ENCODE data around the gene DDX41.

The DDX41 gene

DNA sequence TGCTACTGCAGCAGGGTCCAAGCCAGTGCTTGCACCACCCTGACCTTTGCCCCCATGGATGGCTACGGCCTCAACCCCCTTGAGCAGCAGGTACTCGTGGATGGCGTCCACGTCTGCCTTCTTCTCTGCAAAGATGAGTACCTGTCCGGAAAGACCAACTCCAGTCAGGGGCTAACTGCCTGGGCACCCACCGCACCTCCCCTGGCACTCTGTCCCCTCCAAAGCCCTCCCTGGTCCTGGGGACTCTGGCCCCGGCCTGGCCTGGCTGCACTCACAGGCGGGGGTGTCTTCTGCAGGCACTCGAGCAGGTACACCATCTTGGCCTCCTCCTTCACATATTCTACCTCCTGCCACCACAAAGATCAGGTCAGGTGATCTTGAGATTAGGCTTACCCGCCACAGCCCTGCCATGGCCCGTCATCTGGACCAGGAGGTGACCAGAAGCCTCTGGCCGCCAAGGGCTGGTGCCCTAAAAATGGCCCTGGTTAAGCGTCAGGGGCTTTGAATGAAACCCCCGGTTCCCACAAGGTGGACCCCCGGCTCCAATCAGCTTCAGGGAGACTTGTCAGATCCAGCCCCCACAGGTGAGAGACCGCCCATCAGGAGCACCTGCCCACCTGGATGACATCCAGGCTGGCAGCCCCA lies 3.9 kb downstream of the DDX41 start:
- no peak for DNase-seq

DNA sequence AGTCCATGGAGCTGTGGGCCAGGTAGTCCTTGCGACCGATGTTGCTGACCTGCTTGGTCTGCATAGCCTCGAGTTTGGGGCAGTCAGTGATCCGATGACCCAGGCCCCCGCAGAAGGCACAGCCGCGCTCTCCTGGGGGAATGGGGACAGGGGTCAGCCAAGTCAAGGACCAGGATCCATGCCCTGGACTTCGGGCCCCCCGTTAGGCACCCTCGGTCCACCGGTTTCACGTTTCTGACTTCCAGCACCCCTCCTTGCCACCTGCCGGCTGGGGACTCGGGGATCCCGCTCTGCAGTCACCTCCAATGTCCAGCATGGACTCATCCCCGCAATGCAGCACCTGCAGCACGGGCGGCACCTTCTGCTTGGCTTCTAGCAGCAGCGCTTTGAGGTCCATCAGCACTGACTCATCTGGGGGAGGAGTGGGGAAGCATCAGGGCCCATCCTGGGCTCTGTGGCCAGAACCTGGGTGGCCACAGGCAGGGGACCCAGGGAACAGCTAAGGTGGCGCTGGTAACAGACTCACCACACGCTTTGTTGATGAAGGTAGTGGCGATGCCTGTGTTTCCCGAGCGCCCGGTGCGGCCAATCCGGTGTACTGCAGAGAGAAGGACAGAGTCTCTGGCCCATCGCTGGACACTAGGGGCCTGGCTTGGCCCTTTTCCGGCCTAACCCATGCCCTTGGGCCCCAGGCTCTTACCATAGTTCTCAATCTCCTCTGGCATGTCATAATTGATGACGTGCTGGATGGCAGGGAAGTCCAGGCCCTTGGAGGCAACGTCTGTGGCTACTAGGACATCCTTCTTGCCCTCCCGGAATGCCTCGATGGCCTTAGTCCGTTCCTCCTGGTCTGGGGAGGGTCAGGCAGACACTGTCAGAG lies 4.7 kb downstream of the DDX41 start:
- no peak for DNase-seq

GRCh38 chr5:177511181-177511580 lies 5.6 kb downstream of the DDX41 start:
- DNase-seq, result no peak

DNA sequence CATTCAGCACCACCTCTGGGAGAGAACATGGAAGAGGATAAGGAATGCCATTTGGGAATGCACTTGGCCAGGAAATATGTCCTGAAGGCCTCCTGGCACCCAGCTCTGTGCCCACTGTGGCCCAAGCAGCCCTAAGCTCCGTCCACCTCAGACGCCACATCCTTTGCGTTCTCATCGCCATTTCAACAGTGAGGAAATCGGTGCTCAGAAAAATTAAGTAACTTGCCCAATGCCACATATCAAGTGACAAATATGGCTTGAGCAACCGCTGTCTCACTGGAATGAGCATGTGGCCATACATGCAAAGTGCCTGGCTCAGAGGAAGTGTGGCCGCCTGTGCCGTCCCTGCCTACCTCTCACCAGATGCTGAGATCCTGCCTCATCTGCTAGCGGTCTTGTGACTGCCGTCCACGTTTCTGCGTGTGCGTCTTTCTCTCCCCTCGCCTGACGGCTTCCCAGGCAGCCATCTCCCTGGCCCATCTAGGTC lies 6.2 kb downstream of the DDX41 start:
- DNase-seq, result no peak

DNA sequence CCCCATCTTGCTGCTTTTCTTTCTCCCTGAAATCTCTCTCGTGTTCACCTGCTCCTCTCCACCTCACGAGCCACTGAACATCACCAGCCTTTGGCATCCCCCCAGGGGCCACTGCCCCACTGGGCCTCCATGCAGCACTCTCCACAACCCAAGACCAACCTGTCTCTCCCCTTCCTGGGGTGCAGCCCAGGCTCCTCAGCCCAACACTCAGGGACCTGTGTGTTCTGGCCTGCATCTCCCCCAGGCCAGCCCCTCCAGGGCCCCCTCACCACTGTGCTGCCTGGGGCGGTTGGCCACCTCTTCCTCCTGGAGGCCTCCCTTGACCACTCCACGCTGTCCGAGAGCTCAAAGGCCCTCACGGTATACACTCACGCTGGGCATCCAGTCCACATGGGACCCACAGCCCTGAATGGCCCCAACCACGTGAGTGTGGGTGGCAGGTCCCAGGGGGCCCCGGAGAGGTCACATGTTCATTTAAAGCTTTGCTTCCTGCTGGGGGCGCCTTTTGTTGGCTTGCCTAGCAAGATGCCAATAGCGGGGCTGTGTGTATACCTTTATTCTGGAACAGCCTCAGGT lies 6.7 kb downstream of the DDX41 start:
- no peak for DNase-seq

DNA sequence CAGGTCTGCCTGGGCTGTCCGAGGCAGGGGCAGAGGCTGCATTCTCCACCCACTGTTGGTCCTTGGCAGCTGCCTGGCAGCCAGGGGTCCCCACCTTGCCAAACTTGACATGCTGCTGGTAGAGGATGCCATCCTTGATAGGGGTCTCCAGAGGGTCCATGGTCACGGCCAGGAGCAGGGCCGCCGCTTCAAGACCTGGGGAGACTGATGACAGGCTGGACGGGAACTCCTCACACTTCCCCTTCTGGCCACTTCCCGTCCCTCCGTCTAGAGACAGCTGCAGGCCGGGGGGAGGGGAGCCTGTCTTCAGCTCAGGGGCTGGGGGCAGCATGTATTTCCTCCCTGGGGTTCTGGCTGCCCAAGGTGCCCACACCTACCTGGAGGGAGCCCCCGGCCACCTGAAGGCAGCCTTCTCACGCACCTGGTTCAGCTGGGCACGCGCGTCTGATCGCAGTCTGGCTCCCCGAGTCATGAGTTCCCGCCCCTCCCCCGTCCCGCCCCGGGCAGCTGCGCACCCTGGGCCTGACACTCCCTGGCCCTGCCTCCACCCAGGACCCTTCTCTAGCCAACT lies 7.3 kb downstream of the DDX41 start, which contains the start of gene DOK3:
DOK3 (minus strand) TSS at position 446 of the 571 bp plus-strand sequence; CDS start at position 160, 286 bp downstream.
- DNase-seq, result no peak

DNA sequence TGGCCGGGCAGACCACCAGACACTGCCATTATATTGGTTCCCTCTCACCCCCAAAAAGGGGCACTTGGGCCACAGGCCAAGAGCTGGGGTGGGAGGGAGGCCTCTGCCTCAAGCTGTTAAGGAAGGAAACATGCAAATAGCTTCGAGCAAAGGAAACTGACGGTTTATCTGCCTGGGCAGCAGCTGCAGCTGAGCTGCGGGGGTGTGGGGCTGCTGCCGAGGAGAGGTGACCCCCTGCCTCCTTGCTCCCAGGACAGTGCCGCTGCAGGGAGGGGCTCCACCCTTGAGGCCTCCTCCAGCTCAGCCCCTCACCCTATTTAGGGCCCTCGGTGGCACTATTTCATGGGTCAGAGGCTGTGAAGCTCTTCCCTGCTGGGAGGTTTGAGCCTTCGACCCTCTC lies 7.9 kb downstream of the DDX41 start:
- DNase-seq, result no peak

DNA sequence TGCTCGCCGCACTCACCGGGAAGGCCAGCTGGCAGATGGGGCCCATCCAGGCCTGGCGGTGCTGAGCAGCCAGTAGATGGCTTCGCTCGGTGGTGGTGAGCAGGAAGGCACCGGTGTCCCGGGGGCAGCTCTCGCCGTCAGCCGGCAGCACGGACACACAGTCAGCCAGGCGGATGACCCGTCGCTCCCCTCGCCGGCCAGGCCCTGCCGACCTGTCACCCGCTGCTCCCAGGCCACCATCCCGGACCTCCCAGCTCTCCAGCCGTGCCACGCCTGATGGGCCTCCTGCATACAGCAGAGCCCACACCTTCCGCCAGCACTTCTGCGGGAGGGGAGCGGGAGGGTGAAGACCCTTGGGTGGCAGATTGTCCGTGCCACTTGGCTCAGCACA lies 8.5 kb downstream of the DDX41 start:
- no peak for DNase-seq

GRCh38 chr5:177507596-177508220 lies 9.1 kb downstream of the DDX41 start:
- DNase-seq, result no peak

DNA sequence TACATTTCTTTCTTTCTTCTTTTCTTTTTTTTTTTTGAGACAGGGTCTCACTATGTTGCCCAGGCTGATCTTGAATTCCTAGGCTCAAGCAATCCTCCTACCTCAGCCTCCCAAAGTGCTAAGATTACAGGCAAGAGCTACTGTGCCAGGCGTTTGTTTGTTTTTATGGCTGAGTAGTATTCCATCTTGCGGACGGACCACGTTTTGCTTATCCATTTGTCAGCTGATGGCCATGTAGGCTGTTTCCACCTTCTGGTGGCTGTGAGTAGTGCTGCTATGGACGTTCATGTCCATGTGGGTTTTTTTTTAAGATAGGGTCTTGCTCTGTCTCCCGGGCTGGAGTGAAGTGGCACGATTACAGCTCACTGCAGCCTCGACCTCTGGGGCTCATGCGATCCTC lies 9.6 kb downstream of the DDX41 start:
- no peak for DNase-seq

GRCh38 chr5:177505075-177505474 lies 11.7 kb downstream of the DDX41 start:
- no peak for DNase-seq

- no peak for DNase-seq
Observed at GRCh38 chr5:177504086-177505056, 12.4 kb downstream of the DDX41 start.

DNA sequence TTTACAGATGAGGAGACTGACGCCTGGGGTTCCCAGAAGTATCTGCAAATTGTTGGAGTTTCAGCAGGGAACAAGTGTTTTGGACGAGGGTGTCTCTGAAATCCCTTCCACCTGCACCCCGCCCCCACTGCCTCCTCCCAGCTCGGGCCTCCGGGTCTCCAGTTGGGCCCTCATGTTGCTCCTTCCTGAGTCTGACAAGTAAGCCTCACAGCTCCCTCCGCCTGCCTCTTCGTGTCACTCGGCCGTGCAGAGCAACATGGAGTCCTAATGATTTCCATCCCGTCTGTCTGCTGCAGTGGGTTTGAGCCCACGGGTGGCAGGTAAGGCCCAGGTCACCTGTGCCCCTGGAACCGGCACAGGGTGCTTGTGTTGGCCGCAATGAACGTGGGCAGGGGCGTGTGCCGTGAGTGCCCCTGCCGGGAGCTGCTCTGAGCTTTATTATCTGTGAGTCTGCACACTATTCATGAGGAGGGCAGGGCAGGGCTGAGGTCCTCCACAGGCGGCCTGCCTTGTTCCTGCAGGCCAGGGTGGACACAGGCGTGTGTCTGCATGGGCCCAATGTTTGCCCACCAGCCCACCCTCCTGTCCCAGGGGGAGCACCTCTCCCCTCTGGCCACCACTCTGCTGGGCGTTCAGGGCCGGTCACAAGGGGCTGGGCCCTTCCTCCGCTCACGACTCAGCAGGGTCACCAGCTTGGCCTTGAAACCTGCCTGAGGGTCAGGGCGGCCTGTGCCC lies 13.2 kb downstream of the DDX41 start:
- DNase-seq, result no peak

DNA sequence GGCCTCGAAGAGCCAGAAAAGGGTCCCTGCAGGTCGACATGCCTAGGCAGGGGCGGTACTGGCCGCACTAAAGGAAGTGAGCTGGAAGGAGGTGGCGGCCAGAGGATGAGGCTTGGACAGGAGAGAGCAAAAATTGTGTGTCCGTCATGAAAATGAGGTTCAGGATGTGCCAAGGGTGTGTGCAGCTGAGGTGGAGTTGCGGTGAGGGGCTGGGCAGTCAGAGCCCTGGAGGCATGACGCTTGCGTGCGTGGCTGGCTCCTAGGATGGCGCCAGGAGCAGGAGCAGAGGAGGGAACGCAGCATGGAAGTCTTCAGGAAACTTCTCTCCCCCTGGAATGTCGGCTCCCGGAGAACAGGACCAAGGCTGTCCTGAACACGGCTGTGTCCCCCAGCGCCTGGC lies 13.9 kb downstream of the DDX41 start:
- DNase-seq, result no peak

GRCh38 chr5:177501874-177502678 lies 14.7 kb downstream of the DDX41 start:
- DNase-seq, result no peak

DNA sequence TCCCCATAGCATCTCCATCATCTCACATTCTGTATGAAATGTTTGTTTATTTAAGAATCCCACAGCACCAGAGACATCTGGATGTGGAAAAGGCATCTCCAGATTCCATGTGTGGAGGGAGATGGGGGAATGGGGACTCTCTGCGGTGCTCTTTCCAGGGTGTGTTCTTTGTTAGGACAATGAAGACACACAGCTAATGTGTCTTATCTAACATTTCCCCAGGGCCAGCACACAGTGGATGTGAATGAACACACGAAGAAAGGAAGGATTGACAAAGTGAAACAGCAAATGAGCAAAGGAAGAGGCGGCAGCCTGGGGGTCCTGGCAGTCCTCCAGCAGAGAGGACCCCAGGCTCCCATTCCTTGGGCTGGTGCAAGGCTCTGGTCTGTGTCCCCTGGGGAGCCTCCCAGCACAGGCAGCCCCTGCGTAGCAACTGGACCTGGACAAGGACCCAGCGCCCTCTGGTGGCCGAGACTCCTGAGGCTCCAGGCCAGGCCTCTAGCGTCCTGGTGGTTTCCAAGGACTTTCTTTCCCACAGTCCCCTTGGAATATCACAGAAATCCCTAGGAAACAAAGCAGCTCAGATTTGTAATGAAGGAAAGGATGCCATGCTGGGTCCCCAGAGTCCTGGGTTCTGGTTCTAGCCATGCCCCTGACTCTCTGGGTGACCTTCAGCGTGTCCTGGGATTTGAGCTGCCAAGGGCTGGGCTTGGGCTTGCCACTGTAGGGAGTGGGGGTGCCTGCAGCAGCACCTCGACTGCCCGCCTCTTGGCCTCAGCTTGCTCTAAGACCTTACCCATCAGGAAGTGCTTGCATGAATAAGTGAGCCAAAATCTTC lies 15.9 kb downstream of the DDX41 start:
- peak; percentile 48 for DNase-seq

GRCh38 chr5:177499842-177500241 lies 16.9 kb downstream of the DDX41 start:
- DNase-seq, result no peak

DNA sequence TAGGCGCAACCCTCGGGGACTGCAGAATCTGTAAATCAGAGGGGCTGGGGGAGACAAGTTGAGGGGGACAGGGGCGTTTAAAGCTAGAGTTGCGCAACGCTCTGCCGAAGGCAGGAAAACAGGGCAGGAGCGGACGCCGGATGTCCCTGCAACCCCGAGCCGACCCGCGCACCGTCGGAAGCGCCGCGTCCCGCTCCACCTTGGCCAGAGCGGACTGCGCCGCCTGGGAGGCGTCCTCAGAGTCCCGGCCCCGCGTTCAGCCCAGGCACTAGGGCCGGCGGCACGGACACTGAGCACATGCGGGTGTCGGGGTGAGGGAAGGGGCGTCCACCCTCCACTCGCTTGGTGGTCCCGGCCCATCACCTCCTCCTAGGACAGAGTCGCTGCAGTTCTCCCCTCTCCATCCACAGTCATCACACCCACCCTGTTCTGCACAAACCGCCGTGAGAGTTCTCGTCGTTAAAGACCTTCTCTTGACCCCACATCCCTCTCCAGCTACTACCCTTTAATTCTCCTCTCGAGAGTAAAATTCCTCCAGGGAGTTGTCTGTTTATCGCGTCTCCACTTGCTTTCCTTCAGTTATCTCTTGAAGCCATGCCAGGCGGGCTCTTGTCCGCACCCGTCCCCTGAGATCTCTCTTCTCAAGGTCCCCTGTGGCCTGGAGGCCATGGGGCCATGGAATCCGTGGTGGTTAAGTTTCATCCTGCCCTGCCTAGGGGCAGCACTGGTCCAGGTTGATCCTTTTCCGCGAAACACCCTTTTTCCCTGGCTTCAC lies 18.6 kb downstream of the DDX41 start:
- DNase-seq, result no peak

Data from activated gamma-delta T cell (primary cell).